H1 (cell line): Measurements from ENCODE around the gene WRAP73. TPM values are rescaled to one million over a fixed set of nuclear protein-coding genes. Genes with fewer than 3 reads are reported as not detected.

Source experiments
- CTCF ChIA-PET: fragments of 300-600 bp; sonication (Branson Sonifier 250); formaldehyde crosslinking; loops from one replicate; lab custom pipeline; 2021; ENCODE audit not compliant: partially characterized antibody; lab: Charles Lee
- POLR2A ChIA-PET: fragments of 300-600 bp; sonication (Branson Sonifier 250); formaldehyde crosslinking; loops from one replicate; lab custom pipeline; 2021; ENCODE audit warnings: inconsistent platforms; ENCODE audit not compliant: partially characterized antibody; lab: Charles Lee
- DNase-seq, 2 experiments: peaks; one replicate each; pipeline versions ENCODE4 v3.0.0 to v3.0.0-alpha.2; 2010 to 2022; ENCODE audit warnings: low spot score in 2 of 2, low read depth in 1 of 2, mixed read lengths in 1 of 2
- FAIRE-seq: peaks from 2 replicates; lab custom pipeline; 2011; peaks lifted over from hg19 to GRCh38; lab: Jason Lieb, UNC
- H2AFZ ChIP-seq: 2 replicates; pipeline ENCODE4 v1.8.1; 2012; ENCODE audit warnings: low read length, inconsistent platforms
- H2AK5ac ChIP-seq: 2 replicates; pipeline ENCODE4 v1.6.1; 2013; ENCODE audit warnings: low read depth, low read length
- H2BK120ac ChIP-seq: replicated peaks from 2 replicates; pipeline ENCODE3; 2013; ENCODE audit warnings: low read depth, low read length, inconsistent platforms
- H2BK12ac ChIP-seq: 2 replicates; pipeline ENCODE4 v1.6.1; 2013; ENCODE audit warnings: low read depth, low read length
- H2BK15ac ChIP-seq: 2 replicates; pipeline ENCODE4 v1.6.1; 2013; ENCODE audit warnings: low read length
- H2BK20ac ChIP-seq: 2 replicates; pipeline ENCODE4 v1.6.1; 2013; ENCODE audit warnings: low read length
- H2BK5ac ChIP-seq: 2 replicates; pipeline ENCODE4 v1.6.1; 2013; ENCODE audit warnings: low read depth, low read length
- H3K14ac ChIP-seq: 2 replicates; pipeline ENCODE4 v1.6.1; 2013; ENCODE audit warnings: inconsistent platforms; ENCODE audit not compliant: insufficient read length
- H3K18ac ChIP-seq: 2 replicates; pipeline ENCODE4 v1.6.1; 2013; ENCODE audit warnings: low read length; ENCODE audit errors: extremely low read depth
- H3K23ac ChIP-seq: 2 replicates; pipeline ENCODE4 v1.6.1; 2013; ENCODE audit warnings: inconsistent platforms; ENCODE audit not compliant: insufficient read length
- H3K23me2 ChIP-seq: 2 replicates; pipeline ENCODE4 v1.6.1; 2013; ENCODE audit warnings: low read depth, low read length
- H3K27ac ChIP-seq: 2 replicates; pipeline ENCODE4 v1.6.1; 2011; ENCODE audit warnings: low read depth, low read length, inconsistent platforms
- H3K27me3 ChIP-seq, 4 experiments: replicated peaks in 1 of 4; 1 replicate in 1 of 4; 2 replicates in 3 of 4; pipeline versions ENCODE4 v1.6.1 to v1.8.1; 2011 to 2013; ENCODE audit warnings: low read length in 3 of 4, mild to moderate bottlenecking in 3 of 4, inconsistent platforms in 2 of 4, mixed read lengths in 2 of 4, moderate library complexity in 1 of 4; ENCODE audit not compliant: control insufficient read depth in 3 of 4, insufficient read depth in 3 of 4; ENCODE audit errors: extremely low read depth in 1 of 4
- H3K36me3 ChIP-seq, 4 experiments: 2 replicates each; pipeline versions ENCODE4 v1.6.1 to v1.8.1; 2011 to 2013; ENCODE audit warnings: mild to moderate bottlenecking in 4 of 4, low read length in 3 of 4, moderate library complexity in 2 of 4, control low read depth in 1 of 4, inconsistent platforms in 1 of 4; ENCODE audit not compliant: insufficient read depth in 4 of 4, control insufficient read depth in 2 of 4
- H3K4ac ChIP-seq: replicated peaks from 2 replicates; pipeline ENCODE3; 2013; ENCODE audit warnings: low read length, low read depth, mixed read lengths, inconsistent platforms; ENCODE audit not compliant: insufficient read length
- H3K4me1 ChIP-seq, 4 experiments: replicated peaks in 1 of 4; 1 replicate in 1 of 4; 2 replicates in 3 of 4; pipeline versions ENCODE4 v1.6.1 to v1.8.1; 2011 to 2013; ENCODE audit warnings: low read length in 3 of 4, inconsistent platforms in 2 of 4, mixed read lengths in 1 of 4; ENCODE audit not compliant: insufficient read depth in 4 of 4, control insufficient read depth in 3 of 4
- H3K4me2 ChIP-seq, 2 experiments: 2 replicates each; pipeline versions ENCODE4 v1.6.1 to v1.8.1; 2011 to 2013; ENCODE audit warnings: low read depth in 2 of 2, low read length in 2 of 2, control low read depth in 1 of 2, inconsistent platforms in 1 of 2, mild to moderate bottlenecking in 1 of 2; ENCODE audit not compliant: insufficient read depth in 1 of 2
- H3K4me3 ChIP-seq, 4 experiments: fragments of 200-600, 300-600 bp in 1 of 4; sonication (generic), shearing (Covaris generic), sonication (Bioruptor Twin) in 1 of 4; 2 replicates each; pipeline versions ENCODE4 v1.5.1 to v1.8.1; 2011 to 2016; ENCODE audit warnings: low read length in 4 of 4, low read depth in 3 of 4, control low read depth in 2 of 4, inconsistent platforms in 2 of 4, mild to moderate bottlenecking in 2 of 4, mixed read lengths in 1 of 4, moderate library complexity in 1 of 4; ENCODE audit not compliant: insufficient read depth in 2 of 4; ENCODE audit errors: extremely low read depth in 1 of 4
- H3K56ac ChIP-seq: replicated peaks from 2 replicates; pipeline ENCODE3; 2013; ENCODE audit warnings: low read depth, mild to moderate bottlenecking, mixed read lengths, low read length, inconsistent platforms; ENCODE audit not compliant: insufficient read length
- H3K79me1 ChIP-seq: 2 replicates; pipeline ENCODE4 v1.6.1; 2013; ENCODE audit warnings: low read depth, low read length, control low read depth
- H3K79me2 ChIP-seq, 2 experiments: 2 replicates each; pipeline versions ENCODE4 v1.6.1 to v1.8.1; 2012 to 2013; ENCODE audit warnings: low read length in 2 of 2, mild to moderate bottlenecking in 2 of 2, inconsistent platforms in 1 of 2; ENCODE audit not compliant: insufficient read depth in 2 of 2, control insufficient read depth in 1 of 2
- H3K9ac ChIP-seq, 4 experiments: replicated peaks in 1 of 4; 1 replicate in 1 of 4; 2 replicates in 3 of 4; pipeline versions ENCODE4 v1.6.1 to v1.8.1; 2011 to 2013; ENCODE audit warnings: low read depth in 3 of 4, low read length in 3 of 4, control low read depth in 2 of 4, mild to moderate bottlenecking in 2 of 4, moderate library complexity in 2 of 4, inconsistent platforms in 1 of 4; ENCODE audit errors: extremely low read depth in 1 of 4
- H3K9me3 ChIP-seq, 2 experiments: 2 replicates each; pipeline versions ENCODE4 v1.6.1 to v1.8.1; 2012 to 2013; ENCODE audit warnings: mild to moderate bottlenecking in 2 of 2, moderate library complexity in 2 of 2, control low read depth in 1 of 2, inconsistent platforms in 1 of 2, low read depth in 1 of 2, low read length in 1 of 2, mixed read lengths in 1 of 2; ENCODE audit not compliant: insufficient read depth in 2 of 2
- H4K20me1 ChIP-seq, 2 experiments: replicated peaks in 1 of 2; 2 replicates each; pipeline versions ENCODE3 to v1.8.1; 2011 to 2013; ENCODE audit warnings: inconsistent platforms in 2 of 2, low read length in 2 of 2, mild to moderate bottlenecking in 1 of 2; ENCODE audit not compliant: insufficient read depth in 2 of 2, control insufficient read depth in 1 of 2
- H4K5ac ChIP-seq: 2 replicates; pipeline ENCODE4 v1.6.1; 2013; ENCODE audit warnings: low read length, low read depth, mixed read lengths, inconsistent platforms; ENCODE audit not compliant: insufficient read length
- H4K8ac ChIP-seq: 2 replicates; pipeline ENCODE4 v1.8.0; 2013; ENCODE audit warnings: mild to moderate bottlenecking, moderate library complexity, low read length, inconsistent platforms; ENCODE audit not compliant: insufficient read depth; ENCODE audit errors: extremely low read depth
- H4K91ac ChIP-seq: replicated peaks from 2 replicates; pipeline ENCODE3; 2013; ENCODE audit warnings: low read length, mixed read lengths, inconsistent platforms; ENCODE audit not compliant: insufficient read length
- ATF2 ChIP-seq: IDR thresholded peaks from 2 replicates; pipeline ENCODE4 v1.6.1; 2012; ENCODE audit warnings: low read length, inconsistent platforms
- BRCA1 ChIP-seq: IDR thresholded peaks from 2 replicates; pipeline ENCODE4 v1.6.1; 2012; ENCODE audit warnings: low read depth, low read length, improper control_type of control experiment
- CHD2 ChIP-seq: IDR thresholded peaks from 2 replicates; pipeline ENCODE4 v1.6.1; 2012; ENCODE audit warnings: low read length, improper control_type of control experiment
- MAFK ChIP-seq: IDR thresholded peaks from 2 replicates; pipeline ENCODE4 v1.6.1; 2012; ENCODE audit warnings: low read depth, mild to moderate bottlenecking, improper control_type of control experiment, low read length
- POLR2A ChIP-seq, 2 experiments: IDR thresholded peaks; 1 replicate in 1 of 2; 2 replicates in 1 of 2; pipeline ENCODE4 v1.6.1; 2011; ENCODE audit warnings: low read depth in 2 of 2, low read length in 2 of 2, mild to moderate bottlenecking in 2 of 2; ENCODE audit errors: control extremely low read depth in 1 of 2
- RAD21 ChIP-seq, 2 experiments: IDR thresholded peaks in 1 of 2; conservative IDR thresholded peaks in 1 of 2; 2 replicates each; pipeline ENCODE4 v1.6.1; 2011; ENCODE audit warnings: low read depth in 2 of 2, low read length in 2 of 2, improper control_type of control experiment in 1 of 2, inconsistent platforms in 1 of 2, mild to moderate bottlenecking in 1 of 2, moderate library complexity in 1 of 2
- SIN3A ChIP-seq, 2 experiments: IDR thresholded peaks in 1 of 2; conservative IDR thresholded peaks in 1 of 2; 2 replicates each; pipeline ENCODE4 v1.6.1; 2011 to 2012; ENCODE audit warnings: low read length in 2 of 2, improper control_type of control experiment in 1 of 2, low read depth in 1 of 2, mild to moderate bottlenecking in 1 of 2
- SIRT6 ChIP-seq: IDR thresholded peaks from one replicate; pipeline ENCODE4 v1.7.1; 2012; ENCODE audit warnings: low read length, inconsistent platforms
- SP2 ChIP-seq: IDR thresholded peaks from 2 replicates; pipeline ENCODE4 v1.6.1; 2012; ENCODE audit warnings: mild to moderate bottlenecking, low read length, inconsistent platforms
- TEAD4 ChIP-seq: IDR thresholded peaks from 2 replicates; pipeline ENCODE4 v1.6.1; 2012; ENCODE audit warnings: low read depth, low read length, inconsistent platforms, mixed read lengths
- YY1 ChIP-seq: IDR thresholded peaks from 2 replicates; pipeline ENCODE4 v1.6.1; 2011; ENCODE audit warnings: low read depth, mild to moderate bottlenecking, low read length
- WGBS, 2 experiments: shearing (Covaris generic) in 1 of 2; methylation state at CpG; one replicate each; pipeline versions ENCODE4 v1.1.6 to v1.1.7; 2013 to 2015; ENCODE audit warnings: low lambda C conversion rate in 2 of 2, mixed read lengths in 2 of 2, inconsistent platforms in 1 of 2, low coverage in 1 of 2, missing lambda C conversion rate in 1 of 2; ENCODE audit not compliant: insufficient replicate concordance in 2 of 2, insufficient coverage in 1 of 2, insufficient read length in 1 of 2; ENCODE audit errors: extremely low coverage in 1 of 2, missing lambda C conversion rate in 1 of 2; 5-methylcytosine and 5-hydroxymethylcytosine counted together
- polyA plus RNA-seq, 7 experiments: library from polyadenylated mRNA; depleted of rRNA in 3 of 7; stranded (reverse) in 5 of 7; unstranded in 2 of 7; fragments of >200 nt in 5 of 7; fragments of 200-250 nt in 2 of 7; gene quantifications; 1 replicate in 5 of 7; 2 replicates in 1 of 7; 4 replicates in 1 of 7; pipeline versions ENCODE4 v1.2.1 to v1.2.3, GENCODE V29; 2011 to 2013; ENCODE audit warnings: missing spikeins in 2 of 7, mixed read lengths in 2 of 7
- total RNA-seq: library from RNA; stranded (reverse); fragmentation: NEBNext Ultra II Directional; extraction: Animal tissue kit (Norgen Biotek cat#: 25700); gene quantifications from 2 replicates; pipeline ENCODE4 v1.2.1, GENCODE V29; 2021

The WRAP73 gene
- total and polyA plus RNA-seq, 2 of the 8 experiments (the other 6 are each of a cell fraction or from before 2014, with no cell fraction given) = 30.3 to 50.7 TPM

- Histone ChIP-seq H3K79me1 (no peaks in the 10 kb centered on the region), H3K4me1 (peaks cover 0 to 11% (median 9%) of the 10 kb centered on the region in 4 experiments; a peak in 5 of 7 replicates), H3K27me3 (peaks cover 0 to 8% (median 3%) of the 10 kb centered on the region in 4 experiments; a peak in 3 of 7 replicates), H4K20me1 (no peaks in the 10 kb centered on the region), H2BK120ac (no peak overlapping the region), H3K4me3 (no peak overlapping the region), H3K56ac (no peak overlapping the region), H2BK15ac (no peak overlapping the region), H3K27ac (no peak overlapping the region), H3K9ac (no peak overlapping the region), H2BK12ac (no peak overlapping the region), H3K23ac (no peak overlapping the region), H3K4ac (no peak overlapping the region), H3K4me2 (no peak overlapping the region), H4K91ac (no peak overlapping the region), H4K5ac (no peak overlapping the region), H3K9me3 (no peaks in the 10 kb centered on the region), H3K14ac (no peak overlapping the region), H2AK5ac (no peak overlapping the region), H4K8ac (no peak overlapping the region), H3K18ac (no peak overlapping the region), H2BK5ac (no peak overlapping the region), H2AFZ (no peak overlapping the region), H3K36me3 (no peaks in the 10 kb centered on the region), H3K79me2 (no peaks in the 10 kb centered on the region), H2BK20ac (no peak overlapping the region), H3K23me2 (no peaks in the 10 kb centered on the region; the same call in 1 of the 2 replicates)
- DNase-seq (no peak), FAIRE-seq (no peak)
- WGBS, 2 experiments = 85% methylated on average over 26 of the region's 27 CpGs; no CpG with 5 or more reads in 1 of the 2 experiments
- POLR2A ChIA-PET = no interaction called here
- CTCF ChIA-PET = interaction anchor here (0.7 to 5.6 kb wide), 7 partner anchors 9 to 1976 kb away, joined by 3 to 32 read pairs (median 4); no protein-coding TSS in a partner anchor
- no peak for TF ChIP-seq SP2
- no peak for TF ChIP-seq ATF2
- TF ChIP-seq YY1 = no peak
- TF ChIP-seq MAFK = no peak
- no peak for TF ChIP-seq BRCA1
- no peak for TF ChIP-seq TEAD4
- no peak for TF ChIP-seq CHD2
- no peak for TF ChIP-seq RAD21 (IDR thresholded peaks at IDR 0.05 in 1 of 2, conservative IDR thresholded peaks at IDR 0.05 in 1 of 2; ENCODE audit: low read depth in 2 of 2, low read length in 2 of 2)
- TF ChIP-seq SIN3A (conservative IDR thresholded peaks at IDR 0.05 in 1 of 2, IDR thresholded peaks at IDR 0.05 in 1 of 2; ENCODE audit: low read depth in 1 of 2, low read length in 2 of 2) = no peak
- TF ChIP-seq POLR2A (IDR thresholded peaks at IDR 0.05; ENCODE audit: control extremely low read depth in 1 of 2, low read depth in 2 of 2, low read length in 2 of 2) = no peak
- TF ChIP-seq SIRT6 = no peak
Observed at GRCh38 chr1:3681898-3682806, 32.2 kb upstream of the WRAP73 start.
